K562 (cell line): ENCODE results near the gene ZCCHC24. TPM values are rescaled to one million over a fixed set of nuclear protein-coding genes. Genes with fewer than 3 reads are reported as not detected.

Experiments used
- ARHGAP35 ChIP-seq: fragments of 450-650 bp; IDR thresholded peaks from 2 replicates; pipeline ENCODE4 v1.6.1; 2018; ENCODE audit not compliant: partially characterized antibody
- CLOCK ChIP-seq: fragments of 250-450 bp; sonication (Bioruptor Pico); IDR thresholded peaks from 2 replicates; pipeline ENCODE4 v1.4.0; 2020; ENCODE audit warnings: mild to moderate bottlenecking, moderate library complexity, borderline replicate concordance
- CREB3 ChIP-seq: fragments of 450-650 bp; conservative IDR thresholded peaks from 2 replicates; pipeline ENCODE4 v1.6.1; 2016; ENCODE audit warnings: missing genetic modification characterization, low read depth, mild to moderate bottlenecking, missing compliant biosample characterization, moderate library complexity
- EP400 ChIP-seq: fragments of 450-650 bp; IDR thresholded peaks from 2 replicates; pipeline ENCODE4 v1.6.1; 2017; ENCODE audit warnings: antibody characterized with exemption, mild to moderate bottlenecking, moderate library complexity
- JUND ChIP-seq, 2 experiments: IDR thresholded peaks; 2 replicates in 1 of 2; 3 replicates in 1 of 2; pipeline ENCODE4 v1.6.1; 2011; ENCODE audit warnings: borderline replicate concordance in 2 of 2, low read depth in 2 of 2, low read length in 2 of 2, improper control_type of control experiment in 1 of 2, missing biosample characterization in 1 of 2, missing genetic modification characterization in 1 of 2, missing genetic modification reagents in 1 of 2
- KDM1A ChIP-seq, 2 experiments: fragments of 450-650 bp; IDR thresholded peaks; 2 replicates each; pipeline ENCODE4 v1.6.1; 2016; ENCODE audit warnings: mild to moderate bottlenecking in 2 of 2
- LCOR ChIP-seq: sonication (generic); formaldehyde crosslinking; IDR thresholded peaks from 2 replicates; pipeline ENCODE4 v1.8.0; 2022; ENCODE audit warnings: mild to moderate bottlenecking, missing genetic modification reagents
- MAFK ChIP-seq: IDR thresholded peaks from 2 replicates; pipeline ENCODE4 v1.6.1; 2011; ENCODE audit warnings: low read length, improper control_type of control experiment
- MXI1 ChIP-seq: IDR thresholded peaks from 2 replicates; pipeline ENCODE4 v1.6.1; 2011; ENCODE audit warnings: low read depth, mild to moderate bottlenecking, improper control_type of control experiment, low read length
- NFATC3 ChIP-seq: fragments of 450-650 bp; IDR thresholded peaks from 2 replicates; pipeline ENCODE4 v1.6.1; 2017; ENCODE audit warnings: mild to moderate bottlenecking
- NFIC ChIP-seq: fragments of 450-650 bp; IDR thresholded peaks from 2 replicates; pipeline ENCODE4 v1.6.1; 2017; ENCODE audit warnings: mild to moderate bottlenecking, inconsistent platforms
- NKRF ChIP-seq: fragments of 450-650 bp; IDR thresholded peaks from 2 replicates; pipeline ENCODE4 v1.6.1; 2016; ENCODE audit warnings: borderline replicate concordance
- PPARD ChIP-seq: fragments of 250-450 bp; sonication (Bioruptor Pico); IDR thresholded peaks from 2 replicates; pipeline ENCODE4 v1.8.0; 2022; ENCODE audit warnings: inconsistent platforms, mild to moderate bottlenecking, moderate library complexity
- RBM15 ChIP-seq: fragments of 200-400 bp; formaldehyde crosslinking; IDR thresholded peaks from 2 replicates; pipeline ENCODE4 v1.6.1; 2018; ENCODE audit warnings: mild to moderate bottlenecking, low read length, moderate library complexity; ENCODE audit not compliant: insufficient read depth
- SMARCE1 ChIP-seq: fragments of 450-650 bp; IDR thresholded peaks from 2 replicates; pipeline ENCODE4 v1.7.1; 2016; ENCODE audit warnings: mild to moderate bottlenecking
- TAF15 ChIP-seq: fragments of 200-400 bp; formaldehyde crosslinking; IDR thresholded peaks from 2 replicates; pipeline ENCODE4 v1.6.1; 2017; ENCODE audit warnings: mild to moderate bottlenecking, low read depth, low read length, moderate library complexity
- ZKSCAN3 ChIP-seq: fragments of 250-450 bp; sonication (Bioruptor Pico); IDR thresholded peaks from 2 replicates; pipeline ENCODE4 v1.4.0; 2020
- ZNF197 ChIP-seq: fragments of 200-800 bp; sonication (Bioruptor generic); IDR thresholded peaks from 2 replicates; pipeline ENCODE4 v1.6.1; 2016; ENCODE audit warnings: low read depth, missing genetic modification characterization, missing compliant biosample characterization
- ZNF217 ChIP-seq: sonication (generic); formaldehyde crosslinking; IDR thresholded peaks from 2 replicates; pipeline ENCODE4 v1.8.0; 2022; ENCODE audit warnings: mild to moderate bottlenecking, missing genetic modification reagents
- ZNF41 ChIP-seq: fragments of 250-450 bp; sonication (Bioruptor Pico); conservative IDR thresholded peaks from 2 replicates; pipeline ENCODE4 v1.4.0; 2020; ENCODE audit warnings: mild to moderate bottlenecking
- ZNF583 ChIP-seq: fragments of 250-450 bp; sonication (Bioruptor Pico); IDR thresholded peaks from 2 replicates; pipeline ENCODE4 v1.4.0; 2020
- ZNF75A ChIP-seq: fragments of 450-650 bp; formaldehyde crosslinking; IDR thresholded peaks from 2 replicates; pipeline ENCODE4 v1.4.0; 2020; ENCODE audit warnings: mild to moderate bottlenecking
- ZNF780A ChIP-seq: fragments of 250-450 bp; sonication (Bioruptor Pico); IDR thresholded peaks from 2 replicates; pipeline ENCODE4 v1.5.0; 2021; ENCODE audit warnings: mild to moderate bottlenecking
- polyA plus RNA-seq, 8 experiments: library from polyadenylated mRNA; depleted of rRNA in 4 of 8; stranded (reverse) in 5 of 8; unstranded in 3 of 8; fragments of >200 nt; fragmentation: Nextera tagmentation in 2 of 8; fragmentation: Illumina TruSeq in 1 of 8; extraction: Ambion mirVana in 2 of 8; extraction: Trizol in 1 of 8; gene quantifications; 2 replicates each; pipeline versions ENCODE4 v1.2.1 to v1.2.3, GENCODE V29; 2011 to 2014; ENCODE audit warnings: inconsistent platforms in 1 of 8, missing spikeins in 1 of 8
- total RNA-seq, 7 experiments: library from RNA; depleted of rRNA in 6 of 7; stranded (reverse); fragments of >200 nt in 6 of 7; fragmentation: Illumina TruSeq in 2 of 7; extraction: Trizol in 2 of 7; gene quantifications; 2 replicates each; pipeline versions ENCODE4 v1.2.1 to v1.2.3, GENCODE V29; 2011 to 2021; ENCODE audit warnings: low replicate concordance in 1 of 7
- TF ChIP-seq, protein P1 (sequence below): fragments of 250-450 bp; sonication (Bioruptor Pico); IDR thresholded peaks from 2 replicates; pipeline ENCODE4 v1.4.0; 2020; ENCODE audit warnings: borderline replicate concordance

ZCCHC24 gene
- total and polyA plus RNA-seq, 9 of the 15 experiments (the other 6 are each of a cell fraction or from before 2014, with no cell fraction given), result 0.84 to 11.0 (median 4.6) TPM

DNA sequence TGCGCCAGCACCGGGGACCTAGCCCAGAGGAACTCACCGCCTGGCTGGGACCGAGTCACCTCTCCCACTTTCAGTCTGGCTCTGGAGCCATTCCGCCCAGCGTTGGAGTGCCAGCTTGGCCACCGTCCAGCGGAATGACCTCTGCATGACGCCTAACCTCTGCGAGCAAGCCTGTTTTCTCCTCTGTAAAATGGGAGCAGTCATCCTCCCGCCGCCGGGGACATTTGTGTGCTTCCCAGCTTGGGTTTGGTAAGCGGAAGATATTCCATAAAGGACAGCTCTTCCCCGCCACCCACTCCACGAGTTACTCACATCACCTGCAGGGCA, 1.3 kb upstream of the ZCCHC24 start (continued):
- TF ChIP-seq CLOCK (CRISPR knock-in tag) (no peak), ZNF197 (no peak), EP400 (no peak), ZNF780A (CRISPR knock-in tag) (no peak), ZKSCAN3 (CRISPR knock-in tag) (no peak), NFIC (peak; percentile 97), JUND (IDR thresholded peaks at IDR 0.05; ENCODE audit: borderline replicate concordance, low read depth, low read length) (no peak), JUND (tag; IDR thresholded peaks at IDR 0.05; ENCODE audit: borderline replicate concordance, low read depth, low read length) (no peak), LCOR (no peak), CREB3 (tag) (no peak), MAFK (0 out of 2 replicates have a peak, but pooled peaks have one; percentile 2), PPARD (no peak), ZNF41 (no peak), RBM15 (no peak), KDM1A (IDR thresholded peaks at IDR 0.05) (peak; percentile 13 to 26; a peak in 2 of 4 replicates), ARHGAP35 (no peak), ZNF75A (no peak), TAF15 (no peak), SMARCE1 (no peak), ZNF583 (CRISPR knock-in tag) (0 out of 2 replicates have a peak, but pooled peaks have one; percentile 66), NFATC3 (no peak), MXI1 (no peak), ZNF217 (no peak), NKRF (no peak)
- TF ChIP-seq, protein P1, sequence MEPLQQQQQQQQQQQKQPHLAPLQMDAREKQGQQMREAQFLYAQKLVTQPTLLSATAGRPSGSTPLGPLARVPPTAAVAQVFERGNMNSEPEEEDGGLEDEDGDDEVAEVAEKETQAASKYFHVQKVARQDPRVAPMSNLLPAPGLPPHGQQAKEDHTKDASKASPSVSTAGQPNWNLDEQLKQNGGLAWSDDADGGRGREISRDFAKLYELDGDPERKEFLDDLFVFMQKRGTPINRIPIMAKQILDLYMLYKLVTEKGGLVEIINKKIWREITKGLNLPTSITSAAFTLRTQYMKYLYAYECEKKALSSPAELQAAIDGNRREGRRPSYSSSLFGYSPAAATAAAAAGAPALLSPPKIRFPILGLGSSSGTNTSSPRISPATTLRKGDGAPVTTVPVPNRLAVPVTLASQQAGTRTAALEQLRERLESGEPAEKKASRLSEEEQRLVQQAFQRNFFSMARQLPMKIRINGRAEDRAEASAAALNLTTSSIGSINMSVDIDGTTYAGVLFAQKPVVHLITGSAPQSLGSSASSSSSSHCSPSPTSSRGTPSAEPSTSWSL (CRISPR knock-in tag), result no peak
